Measurements from ENCODE around the gene TUBA3E. TPM values are rescaled to one million over a fixed set of nuclear protein-coding genes. Genes with fewer than 3 reads are reported as not detected.

Gene TUBA3E
- total and polyA plus RNA-seq, 2 of the 13 experiments (the other 11 are each of a cell fraction or from before 2014, with no cell fraction given), result not detected

DNA sequence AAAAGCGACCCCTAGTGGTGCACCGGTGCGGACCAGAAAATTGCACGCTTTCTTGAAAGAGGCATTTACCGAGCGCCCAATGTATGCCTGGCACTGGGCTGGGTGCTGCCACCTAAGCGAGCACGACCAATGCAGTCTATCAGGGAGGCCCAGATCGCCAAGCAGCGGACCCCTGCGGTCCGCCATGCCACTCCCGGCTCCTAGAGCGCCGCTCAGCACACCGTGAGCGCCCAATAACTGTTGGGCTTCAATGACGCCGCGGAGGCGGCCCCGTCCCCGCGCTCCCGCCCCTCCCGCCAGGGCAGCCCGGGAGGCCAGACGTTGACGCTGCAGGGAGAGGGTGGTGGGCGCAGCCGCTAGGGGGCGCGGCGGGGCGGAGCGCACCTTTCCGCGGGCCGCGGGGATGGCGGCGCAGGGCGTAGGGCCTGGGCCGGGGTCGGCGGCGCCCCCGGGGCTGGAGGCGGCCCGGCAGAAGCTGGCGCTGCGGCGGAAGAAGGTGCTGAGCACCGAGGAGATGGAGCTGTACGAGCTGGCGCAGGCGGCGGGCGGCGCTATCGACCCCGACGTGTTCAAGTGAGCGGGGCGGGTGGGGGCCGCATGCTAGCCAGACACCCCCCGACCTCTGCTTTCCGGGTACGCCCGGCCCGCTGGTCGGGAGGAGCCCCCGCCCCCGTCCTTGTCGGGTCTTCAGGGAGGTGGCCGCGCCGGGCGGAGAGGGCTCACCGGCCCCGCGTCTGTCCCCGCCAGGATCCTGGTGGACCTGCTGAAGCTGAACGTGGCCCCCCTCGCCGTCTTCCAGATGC is 16.2 kb downstream of the TUBA3E start, which contains the start of gene MZT2B (continued):
- TF ChIP-seq ZNF883 (CRISPR knock-in tag; IDR thresholded peaks at IDR 0.05; ENCODE audit: not compliant biosample characterization) (peak; percentile 26), TBL1XR1 (IDR thresholded peaks at IDR 0.05; ENCODE audit: borderline replicate concordance, low read length, partially characterized antibody) (peak; percentile 9), MEIS2 (CRISPR knock-in tag; IDR thresholded peaks at IDR 0.05) (peak; percentile 75; the same call in 1 of the 2 replicates), MTA1 (CRISPR knock-in tag; IDR thresholded peaks at IDR 0.05; ENCODE audit: borderline replicate concordance) (0 out of 2 replicates have a peak, but pooled peaks have one; percentile 28), ZNF772 (CRISPR knock-in tag; IDR thresholded peaks at IDR 0.05) (peak; percentile 11; the same call in 1 of the 2 replicates), ZNF788 (CRISPR knock-in tag; IDR thresholded peaks at IDR 0.05; ENCODE audit: borderline replicate concordance) (0 out of 2 replicates have a peak, but pooled peaks have one; percentile 39), ZNF446 (CRISPR knock-in tag; IDR thresholded peaks at IDR 0.05) (0 out of 2 replicates have a peak, but pooled peaks have one; percentile 44), KDM1A (CRISPR knock-in tag; IDR thresholded peaks at IDR 0.05) (0 out of 2 replicates have a peak, but pooled peaks have one; percentile 6), ARID2 (CRISPR knock-in tag; IDR thresholded peaks at IDR 0.05; ENCODE audit: borderline replicate concordance) (peak; percentile 95; the same call in 1 of the 2 replicates), RXRB (CRISPR knock-in tag; IDR thresholded peaks at IDR 0.05; ENCODE audit: borderline replicate concordance) (0 out of 2 replicates have a peak, but pooled peaks have one; percentile 24), POLR2A (IDR thresholded peaks at IDR 0.05; ENCODE audit: insufficient read depth in 1 of 2, low read depth in 2 of 2, low read length in 2 of 2) (peak; percentile 73 to 83), GATA4 (IDR thresholded peaks at IDR 0.05; ENCODE audit: borderline replicate concordance, low read depth) (peak; percentile 42; the same call in 1 of the 2 replicates), STAG1 (CRISPR knock-in tag; IDR thresholded peaks at IDR 0.05) (peak; percentile 54), MXD4 (CRISPR knock-in tag; IDR thresholded peaks at IDR 0.05) (0 out of 2 replicates have a peak, but pooled peaks have one; percentile 0), MYC (CRISPR knock-in tag; IDR thresholded peaks at IDR 0.05; ENCODE audit: borderline replicate concordance) (peak; percentile 12), HDAC1 (CRISPR knock-in tag; IDR thresholded peaks at IDR 0.05) (peak; percentile 16; the same call in 1 of the 2 replicates), ZNF563 (CRISPR knock-in tag; IDR thresholded peaks at IDR 0.05) (peak; percentile 77; the same call in 1 of the 2 replicates), PAX8 (CRISPR knock-in tag; IDR thresholded peaks at IDR 0.05; ENCODE audit: borderline replicate concordance) (0 out of 2 replicates have a peak, but pooled peaks have one; percentile 69), EED (CRISPR knock-in tag; IDR thresholded peaks at IDR 0.05) (0 out of 2 replicates have a peak, but pooled peaks have one; percentile 7)
- TF ChIP-seq, protein P1, sequence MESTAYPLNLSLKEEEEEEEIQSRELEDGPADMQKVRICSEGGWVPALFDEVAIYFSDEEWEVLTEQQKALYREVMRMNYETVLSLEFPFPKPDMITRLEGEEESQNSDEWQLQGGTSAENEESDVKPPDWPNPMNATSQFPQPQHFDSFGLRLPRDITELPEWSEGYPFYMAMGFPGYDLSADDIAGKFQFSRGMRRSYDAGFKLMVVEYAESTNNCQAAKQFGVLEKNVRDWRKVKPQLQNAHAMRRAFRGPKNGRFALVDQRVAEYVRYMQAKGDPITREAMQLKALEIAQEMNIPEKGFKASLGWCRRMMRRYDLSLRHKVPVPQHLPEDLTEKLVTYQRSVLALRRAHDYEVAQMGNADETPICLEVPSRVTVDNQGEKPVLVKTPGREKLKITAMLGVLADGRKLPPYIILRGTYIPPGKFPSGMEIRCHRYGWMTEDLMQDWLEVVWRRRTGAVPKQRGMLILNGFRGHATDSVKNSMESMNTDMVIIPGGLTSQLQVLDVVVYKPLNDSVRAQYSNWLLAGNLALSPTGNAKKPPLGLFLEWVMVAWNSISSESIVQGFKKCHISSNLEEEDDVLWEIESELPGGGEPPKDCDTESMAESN (CRISPR knock-in tag; conservative IDR thresholded peaks at IDR 0.05), result peak; percentile 81
- TF ChIP-seq, protein P2, sequence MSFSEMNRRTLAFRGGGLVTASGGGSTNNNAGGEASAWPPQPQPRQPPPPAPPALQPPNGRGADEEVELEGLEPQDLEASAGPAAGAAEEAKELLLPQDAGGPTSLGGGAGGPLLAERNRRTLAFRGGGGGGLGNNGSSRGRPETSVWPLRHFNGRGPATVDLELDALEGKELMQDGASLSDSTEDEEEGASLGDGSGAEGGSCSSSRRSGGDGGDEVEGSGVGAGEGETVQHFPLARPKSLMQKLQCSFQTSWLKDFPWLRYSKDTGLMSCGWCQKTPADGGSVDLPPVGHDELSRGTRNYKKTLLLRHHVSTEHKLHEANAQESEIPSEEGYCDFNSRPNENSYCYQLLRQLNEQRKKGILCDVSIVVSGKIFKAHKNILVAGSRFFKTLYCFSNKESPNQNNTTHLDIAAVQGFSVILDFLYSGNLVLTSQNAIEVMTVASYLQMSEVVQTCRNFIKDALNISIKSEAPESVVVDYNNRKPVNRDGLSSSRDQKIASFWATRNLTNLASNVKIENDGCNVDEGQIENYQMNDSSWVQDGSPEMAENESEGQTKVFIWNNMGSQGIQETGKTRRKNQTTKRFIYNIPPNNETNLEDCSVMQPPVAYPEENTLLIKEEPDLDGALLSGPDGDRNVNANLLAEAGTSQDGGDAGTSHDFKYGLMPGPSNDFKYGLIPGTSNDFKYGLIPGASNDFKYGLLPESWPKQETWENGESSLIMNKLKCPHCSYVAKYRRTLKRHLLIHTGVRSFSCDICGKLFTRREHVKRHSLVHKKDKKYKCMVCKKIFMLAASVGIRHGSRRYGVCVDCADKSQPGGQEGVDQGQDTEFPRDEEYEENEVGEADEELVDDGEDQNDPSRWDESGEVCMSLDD (CRISPR knock-in tag; IDR thresholded peaks at IDR 0.05; ENCODE audit: borderline replicate concordance), result 0 out of 2 replicates have a peak, but pooled peaks have one; percentile 11
- TF ChIP-seq, protein P3, sequence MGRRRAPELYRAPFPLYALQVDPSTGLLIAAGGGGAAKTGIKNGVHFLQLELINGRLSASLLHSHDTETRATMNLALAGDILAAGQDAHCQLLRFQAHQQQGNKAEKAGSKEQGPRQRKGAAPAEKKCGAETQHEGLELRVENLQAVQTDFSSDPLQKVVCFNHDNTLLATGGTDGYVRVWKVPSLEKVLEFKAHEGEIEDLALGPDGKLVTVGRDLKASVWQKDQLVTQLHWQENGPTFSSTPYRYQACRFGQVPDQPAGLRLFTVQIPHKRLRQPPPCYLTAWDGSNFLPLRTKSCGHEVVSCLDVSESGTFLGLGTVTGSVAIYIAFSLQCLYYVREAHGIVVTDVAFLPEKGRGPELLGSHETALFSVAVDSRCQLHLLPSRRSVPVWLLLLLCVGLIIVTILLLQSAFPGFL (CRISPR knock-in tag; IDR thresholded peaks at IDR 0.05), result peak; percentile 81; the same call in 1 of the 2 replicates

Measured in HepG2 (cell line).